ENCODE results near the gene RPS6KA5. TPM values are rescaled to one million over a fixed set of nuclear protein-coding genes. Genes with fewer than 3 reads are reported as not detected.

Gene RPS6KA5
- total RNA-seq, 2 experiments from 2014 or later: 28.0 to 29.8 TPM

GRCh38 chr14:90830931-90831701 lies 229.3 kb downstream of the RPS6KA5 start:
- no peak overlapping the region for H3K4me3 Mint-ChIP-seq
- Histone ChIP-seq H3K27me3 (ENCODE audit: control insufficient read depth in 1 of 2, insufficient read depth in 2 of 2, low read length in 2 of 2) (no peaks in the 10 kb centered on the region), H3K4me1 (ENCODE audit: insufficient read depth, low read length) (peaks cover 21% of the 10 kb centered on the region), H3K4me3 (ENCODE audit: low read length) (no peak overlapping the region), H3K27ac (ENCODE audit: low read depth in 1 of 2, low read length in 2 of 2) (no peak overlapping the region), H3K9me3 (ENCODE audit: control insufficient read depth in 1 of 2, insufficient read depth in 1 of 2, low read length in 2 of 2) (peaks cover 0 to 4% of the 10 kb centered on the region in 2 experiments), H3K36me3 (ENCODE audit: insufficient read depth, low read length) (no peaks in the 10 kb centered on the region)
- peaks cover 25% of the 10 kb centered on the region for H3K4me1 Mint-ChIP-seq (ENCODE audit: low read depth)
- intact Hi-C loops (cut with DNase I, micrococcal nuclease): no loop called here
- no peak for ATAC-seq (ENCODE audit: poor library complexity)
- H3K27me3 Mint-ChIP-seq: no peaks in the 10 kb centered on the region
- DNase-seq: no peak
- TF ChIP-seq, protein P1, sequence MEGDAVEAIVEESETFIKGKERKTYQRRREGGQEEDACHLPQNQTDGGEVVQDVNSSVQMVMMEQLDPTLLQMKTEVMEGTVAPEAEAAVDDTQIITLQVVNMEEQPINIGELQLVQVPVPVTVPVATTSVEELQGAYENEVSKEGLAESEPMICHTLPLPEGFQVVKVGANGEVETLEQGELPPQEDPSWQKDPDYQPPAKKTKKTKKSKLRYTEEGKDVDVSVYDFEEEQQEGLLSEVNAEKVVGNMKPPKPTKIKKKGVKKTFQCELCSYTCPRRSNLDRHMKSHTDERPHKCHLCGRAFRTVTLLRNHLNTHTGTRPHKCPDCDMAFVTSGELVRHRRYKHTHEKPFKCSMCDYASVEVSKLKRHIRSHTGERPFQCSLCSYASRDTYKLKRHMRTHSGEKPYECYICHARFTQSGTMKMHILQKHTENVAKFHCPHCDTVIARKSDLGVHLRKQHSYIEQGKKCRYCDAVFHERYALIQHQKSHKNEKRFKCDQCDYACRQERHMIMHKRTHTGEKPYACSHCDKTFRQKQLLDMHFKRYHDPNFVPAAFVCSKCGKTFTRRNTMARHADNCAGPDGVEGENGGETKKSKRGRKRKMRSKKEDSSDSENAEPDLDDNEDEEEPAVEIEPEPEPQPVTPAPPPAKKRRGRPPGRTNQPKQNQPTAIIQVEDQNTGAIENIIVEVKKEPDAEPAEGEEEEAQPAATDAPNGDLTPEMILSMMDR (IDR thresholded peaks at IDR 0.05): no peak
- H3K36me3 Mint-ChIP-seq (ENCODE audit: low read depth): no peaks in the 10 kb centered on the region
- POLR2A ChIA-PET: interaction anchor here (0.5 kb wide), 1 partner anchor 23 kb away, joined by 3 read pairs; no protein-coding TSS in a partner anchor
- no peaks in the 10 kb centered on the region for H3K9me3 Mint-ChIP-seq
- H3K27ac Mint-ChIP-seq: no peak overlapping the region
- CTCF ChIA-PET: no interaction called here

- no peak overlapping the region for H3K4me3 Mint-ChIP-seq
- POLR2A ChIA-PET: no interaction called here
Measured at GRCh38 chr14:90829677-90830076, 230.8 kb downstream of the RPS6KA5 start.

GRCh38 chr14:90828642-90829487 lies 231.6 kb downstream of the RPS6KA5 start:
- Mint-ChIP-seq H3K36me3 (ENCODE audit: low read depth) (no peaks in the 10 kb centered on the region), H3K4me1 (ENCODE audit: low read depth) (peaks cover 18% of the 10 kb centered on the region), H3K4me3 (peak overlapping the region; percentile 67), H3K27me3 (no peaks in the 10 kb centered on the region), H3K9me3 (peaks cover under 1% of the 10 kb centered on the region), H3K27ac (peak overlapping the region; percentile 64)
- peaks cover 5 to 16% of the 10 kb centered on the region in 2 experiments for H3K9me3 ChIP-seq (ENCODE audit: control insufficient read depth in 1 of 2, insufficient read depth in 1 of 2, low read length in 2 of 2)
- TF ChIP-seq, protein P1 (IDR thresholded peaks at IDR 0.05): no peak
- H3K4me3 ChIP-seq (ENCODE audit: low read length): peak overlapping the region; percentile 49
- peak; percentile 14 for ATAC-seq (ENCODE audit: poor library complexity)
- H3K4me1 ChIP-seq (ENCODE audit: insufficient read depth, low read length): peaks cover 17% of the 10 kb centered on the region
- H3K27ac ChIP-seq (ENCODE audit: low read depth in 1 of 2, low read length in 2 of 2): peak overlapping the region in 1 of 2 donors; percentile 67
- no peaks in the 10 kb centered on the region for H3K27me3 ChIP-seq (ENCODE audit: control insufficient read depth in 1 of 2, insufficient read depth in 2 of 2, low read length in 2 of 2)
- POLR2A ChIA-PET: interaction anchor here (0.6 kb wide), 1 partner anchor 213 kb away, joined by 4 read pairs; no protein-coding TSS in a partner anchor
- intact Hi-C loops (cut with DNase I, micrococcal nuclease): loop anchor here (5.0 to 10.0 kb wide), 4 partner anchors 67 to 874 kb away; partner anchors contain the start of genes EFCAB11 (in 1 of the 2) and TDP1 (in 1 of the 2)
- no peaks in the 10 kb centered on the region for H3K36me3 ChIP-seq (ENCODE audit: insufficient read depth, low read length)
- CTCF ChIA-PET: no interaction called here
- peak in 4 of 14 experiments; percentile 7 to 76 (median 60) for DNase-seq

More at GRCh38 chr14:90829677-90830076, 230.8 kb downstream of the RPS6KA5 start:
- TF ChIP-seq, protein P1 (IDR thresholded peaks at IDR 0.05): no peak
- Histone ChIP-seq H3K27me3 (ENCODE audit: control insufficient read depth in 1 of 2, insufficient read depth in 2 of 2, low read length in 2 of 2) (no peaks in the 10 kb centered on the region), H3K27ac (ENCODE audit: low read depth in 1 of 2, low read length in 2 of 2) (no peak overlapping the region), H3K9me3 (ENCODE audit: control insufficient read depth in 1 of 2, insufficient read depth in 1 of 2, low read length in 2 of 2) (peaks cover 0 to 8% of the 10 kb centered on the region in 2 experiments), H3K4me1 (ENCODE audit: insufficient read depth, low read length) (peaks cover 17% of the 10 kb centered on the region), H3K36me3 (ENCODE audit: insufficient read depth, low read length) (no peaks in the 10 kb centered on the region), H3K4me3 (ENCODE audit: low read length) (no peak overlapping the region)
- peak overlapping the region; percentile 64 for H3K27ac Mint-ChIP-seq
- intact Hi-C loops (cut with DNase I, micrococcal nuclease): loop anchor here (5.0 to 10.0 kb wide), 4 partner anchors 67 to 875 kb away; partner anchors contain the start of genes EFCAB11 (in 1 of the 2) and TDP1 (in 1 of the 2)
- no peak for DNase-seq
- no peak for ATAC-seq (ENCODE audit: poor library complexity)
- H3K27me3 Mint-ChIP-seq: no peaks in the 10 kb centered on the region
- H3K36me3 Mint-ChIP-seq (ENCODE audit: low read depth): no peaks in the 10 kb centered on the region
- no peaks in the 10 kb centered on the region for H3K9me3 Mint-ChIP-seq
- CTCF ChIA-PET: no interaction called here
- H3K4me1 Mint-ChIP-seq (ENCODE audit: low read depth): peaks cover 18% of the 10 kb centered on the region
